ENCODE results near the gene ELMO1. TPM values are rescaled to one million over a fixed set of nuclear protein-coding genes. Genes with fewer than 3 reads are reported as not detected.

Gene ELMO1
- total and polyA plus RNA-seq, 2 experiments from 2014 or later: 9.6 to 10.8 TPM

DNA sequence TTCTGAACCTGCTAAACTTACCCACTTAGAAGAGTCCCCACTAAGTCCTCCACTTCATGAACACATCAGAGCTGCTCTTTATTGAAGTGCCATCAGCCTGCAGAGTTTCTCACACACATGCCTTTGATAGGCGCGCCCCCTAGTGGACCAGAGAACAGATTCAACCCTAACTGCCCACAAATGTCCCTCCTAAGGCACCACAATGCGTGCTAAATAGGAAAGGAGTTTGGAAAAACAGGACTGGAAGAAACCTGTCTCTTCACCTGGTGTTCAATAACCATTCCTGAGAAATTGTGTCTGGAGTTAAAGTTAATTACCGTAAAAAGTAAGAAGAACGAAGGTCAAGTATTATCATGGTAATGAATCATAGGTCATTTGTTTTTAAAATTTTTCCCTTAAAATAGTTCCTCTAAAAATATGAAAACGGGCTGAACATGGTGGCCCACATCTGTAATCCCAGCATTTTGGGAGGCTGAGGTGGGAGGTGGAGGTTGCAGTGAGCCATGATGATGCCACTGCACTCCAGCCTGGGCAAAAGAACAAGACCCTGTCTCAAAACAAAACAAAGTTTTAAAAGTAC is 249.7 kb downstream of the ELMO1 start:
- Histone ChIP-seq H3K4me3 (no peak overlapping the region), H3K4me1 (ENCODE audit: low read depth) (peaks cover 17% of the 10 kb centered on the region), H3K36me3 (no peaks in the 10 kb centered on the region), H3K27me3 (no peaks in the 10 kb centered on the region), H3K27ac (no peak overlapping the region), H3K9me3 (ENCODE audit: low read depth) (no peaks in the 10 kb centered on the region)
- DNase-seq (ENCODE audit: low read depth in 1 of 2, low spot score in 1 of 2): peak; percentile 87 to 89
- peak; percentile 93 for TF ChIP-seq CTCF (IDR thresholded peaks at IDR 0.05; ENCODE audit: low read depth, low read length)

DNA sequence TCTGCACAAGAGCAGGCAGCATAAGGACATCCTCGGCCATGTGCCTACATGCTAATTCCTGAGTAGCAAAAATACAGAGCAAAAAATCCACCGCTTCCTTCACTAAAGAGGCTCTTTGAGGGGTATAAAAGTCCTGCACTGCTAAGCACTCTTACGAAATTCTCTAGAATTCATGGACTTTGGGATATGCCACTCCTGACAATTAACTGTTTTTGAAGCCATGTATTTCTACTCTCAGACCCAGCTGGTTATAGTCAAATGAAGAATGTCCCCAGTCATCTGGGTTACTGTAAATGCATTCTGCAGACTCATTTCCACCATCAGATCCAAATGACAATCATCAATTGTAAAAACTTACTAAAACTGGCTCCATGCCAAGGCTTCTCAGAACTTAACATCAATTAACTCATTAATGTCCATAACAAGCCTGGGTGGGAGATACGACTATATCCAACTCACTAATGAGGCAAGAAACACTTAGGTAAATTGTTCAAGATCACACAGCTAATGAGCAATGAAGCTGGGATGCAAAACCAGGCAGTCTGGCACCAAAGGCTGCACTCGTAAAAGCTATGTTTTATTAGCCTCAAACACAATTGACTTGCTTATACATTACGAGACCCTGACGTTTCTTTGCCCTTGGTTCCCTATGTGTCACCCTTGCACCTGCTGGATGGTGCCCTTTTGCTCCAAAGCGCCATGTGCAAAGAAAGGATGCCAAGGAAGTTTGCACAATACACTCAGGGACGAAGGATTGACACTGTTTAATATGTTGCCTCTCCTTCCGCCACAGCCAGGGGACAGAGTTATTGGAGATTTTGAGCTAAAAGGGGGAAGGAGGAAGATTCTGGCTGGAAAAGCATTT is 250.4 kb downstream of the ELMO1 start:
- Histone ChIP-seq H3K36me3 (no peaks in the 10 kb centered on the region), H3K27me3 (no peaks in the 10 kb centered on the region), H3K27ac (no peak overlapping the region), H3K4me3 (no peak overlapping the region), H3K4me1 (ENCODE audit: low read depth) (peaks cover 25% of the 10 kb centered on the region), H3K9me3 (ENCODE audit: low read depth) (no peaks in the 10 kb centered on the region)
- no peak for TF ChIP-seq CTCF (IDR thresholded peaks at IDR 0.05; ENCODE audit: low read depth, low read length)
- no peak for DNase-seq (ENCODE audit: low read depth in 1 of 2, low spot score in 1 of 2)

DNA sequence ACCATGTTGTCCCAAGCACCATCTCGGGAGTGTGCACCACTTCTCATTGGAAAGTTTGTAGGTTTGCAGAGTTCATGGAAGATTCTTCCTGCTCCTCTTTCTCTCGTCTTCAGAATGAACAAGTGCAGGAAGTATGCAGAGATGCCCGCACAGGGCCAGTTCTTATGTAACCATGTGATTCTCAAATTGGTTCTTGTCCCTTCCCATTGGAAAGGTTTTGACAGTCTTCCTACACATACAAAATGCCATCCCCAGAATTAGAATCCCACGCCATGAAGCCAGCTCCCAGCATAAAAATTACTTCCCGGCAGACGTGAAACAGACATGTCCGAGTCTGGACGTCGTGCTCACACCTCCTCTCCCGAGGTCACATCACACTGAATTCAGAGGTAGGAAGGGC is 251.6 kb downstream of the ELMO1 start:
- Histone ChIP-seq H3K36me3 (no peaks in the 10 kb centered on the region), H3K9me3 (ENCODE audit: low read depth) (no peaks in the 10 kb centered on the region), H3K27ac (no peak overlapping the region), H3K4me3 (no peak overlapping the region), H3K4me1 (ENCODE audit: low read depth) (peaks cover 29% of the 10 kb centered on the region), H3K27me3 (no peaks in the 10 kb centered on the region)
- TF ChIP-seq CTCF (IDR thresholded peaks at IDR 0.05; ENCODE audit: low read depth, low read length): no peak
- DNase-seq (ENCODE audit: low read depth in 1 of 2, low spot score in 1 of 2): no peak

DNA sequence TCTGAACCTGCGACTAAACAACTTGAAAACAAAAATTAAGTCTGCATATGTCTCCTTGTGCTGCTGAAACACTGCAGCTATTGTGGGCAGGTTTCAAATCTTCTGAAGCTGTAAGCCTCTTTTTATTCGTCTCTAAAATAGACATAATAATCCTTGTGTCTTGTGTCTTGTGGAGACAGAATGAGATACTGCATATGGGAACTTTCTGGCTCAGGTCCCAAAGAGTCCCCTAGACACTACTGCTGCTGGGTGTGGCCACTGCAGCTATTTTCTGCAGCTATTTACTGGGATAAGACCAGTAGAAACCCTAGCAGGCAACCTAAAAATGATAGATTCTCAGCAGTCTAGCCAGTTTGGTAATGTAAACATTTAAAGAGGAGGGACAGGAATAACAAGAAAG is 252.0 kb downstream of the ELMO1 start:
- no peak for TF ChIP-seq CTCF (IDR thresholded peaks at IDR 0.05; ENCODE audit: low read depth, low read length)
- no peaks in the 10 kb centered on the region for H3K36me3 ChIP-seq
- H3K27ac ChIP-seq: no peak overlapping the region
- no peaks in the 10 kb centered on the region for H3K9me3 ChIP-seq (ENCODE audit: low read depth)
- no peak for DNase-seq (ENCODE audit: low read depth in 1 of 2, low spot score in 1 of 2)
- no peaks in the 10 kb centered on the region for H3K27me3 ChIP-seq
- no peak overlapping the region for H3K4me3 ChIP-seq
- H3K4me1 ChIP-seq (ENCODE audit: low read depth): peaks cover 29% of the 10 kb centered on the region

- H3K4me3 ChIP-seq: no peak overlapping the region
- H3K27me3 ChIP-seq: no peaks in the 10 kb centered on the region
- H3K4me1 ChIP-seq (ENCODE audit: low read depth): peaks cover 24% of the 10 kb centered on the region
- no peak for DNase-seq (ENCODE audit: low read depth in 1 of 2, low spot score in 1 of 2)
- H3K9me3 ChIP-seq (ENCODE audit: low read depth): no peaks in the 10 kb centered on the region
- no peak overlapping the region for H3K27ac ChIP-seq
- H3K36me3 ChIP-seq: no peaks in the 10 kb centered on the region
- TF ChIP-seq CTCF (IDR thresholded peaks at IDR 0.05; ENCODE audit: low read depth, low read length): no peak
Observed at GRCh38 chr7:37195388-37195787, 253.3 kb downstream of the ELMO1 start.
